Measurements from ENCODE around the gene TRDMT1.
A peak's percentile ranks its signal among the peaks of the same experiment; 100 is the strongest.

The TRDMT1 gene

GRCh38 chr10:17212802-17213221 lies 11.3 kb upstream of the TRDMT1 start:
- Mint-ChIP-seq H3K9me3 (no peaks in the 10 kb centered on the region), H3K4me1 (peaks cover 42% of the 10 kb centered on the region), H3K27me3 (ENCODE audit: low read depth) (no peaks in the 10 kb centered on the region), H3K36me3 (ENCODE audit: low read depth) (no peaks in the 10 kb centered on the region), H3K27ac (peak overlapping the region; percentile 41 to 97 (median 91)), H3K4me3 (peak overlapping the region in 2 of 3 experiments; percentile 17 to 57)
- no peak for TF ChIP-seq CTCF (IDR thresholded peaks at IDR 0.05; ENCODE audit: unreplicated experiment in 3 of 3)

- Mint-ChIP-seq H3K36me3 (ENCODE audit: low read depth) (no peaks in the 10 kb centered on the region), H3K4me3 (no peak overlapping the region), H3K9me3 (no peaks in the 10 kb centered on the region), H3K27ac (peak overlapping the region; percentile 46 to 79 (median 79)), H3K27me3 (ENCODE audit: low read depth) (no peaks in the 10 kb centered on the region), H3K4me1 (peaks cover 36% of the 10 kb centered on the region)
- no peak for TF ChIP-seq CTCF (IDR thresholded peaks at IDR 0.05; ENCODE audit: unreplicated experiment in 3 of 3)
Measured at GRCh38 chr10:17210361-17210760, 8.9 kb upstream of the TRDMT1 start.

GRCh38 chr10:17209881-17210280 lies 8.4 kb upstream of the TRDMT1 start:
- no peaks in the 10 kb centered on the region for H3K27me3 Mint-ChIP-seq (ENCODE audit: low read depth)

GRCh38 chr10:17209302-17209701 lies 7.8 kb upstream of the TRDMT1 start:
- Mint-ChIP-seq H3K4me3 (no peak overlapping the region), H3K27me3 (ENCODE audit: low read depth) (no peaks in the 10 kb centered on the region), H3K4me1 (peaks cover 36% of the 10 kb centered on the region), H3K36me3 (ENCODE audit: low read depth) (no peaks in the 10 kb centered on the region), H3K27ac (peak overlapping the region in 2 of 3 experiments; percentile 35 to 70), H3K9me3 (no peaks in the 10 kb centered on the region)
- TF ChIP-seq CTCF (IDR thresholded peaks at IDR 0.05; ENCODE audit: unreplicated experiment in 3 of 3) = no peak

More at GRCh38 chr10:17209881-17210280, 8.4 kb upstream of the TRDMT1 start:
- H3K4me3 Mint-ChIP-seq = no peak overlapping the region
- H3K36me3 Mint-ChIP-seq (ENCODE audit: low read depth) = no peaks in the 10 kb centered on the region
- peaks cover 36% of the 10 kb centered on the region for H3K4me1 Mint-ChIP-seq
- no peaks in the 10 kb centered on the region for H3K9me3 Mint-ChIP-seq
- no peak overlapping the region for H3K27ac Mint-ChIP-seq
- no peak for TF ChIP-seq CTCF (IDR thresholded peaks at IDR 0.05; ENCODE audit: unreplicated experiment in 3 of 3)

- TF ChIP-seq CTCF (IDR thresholded peaks at IDR 0.05; ENCODE audit: unreplicated experiment in 3 of 3) = no peak
- Mint-ChIP-seq H3K36me3 (ENCODE audit: low read depth) (no peaks in the 10 kb centered on the region), H3K27ac (no peak overlapping the region), H3K9me3 (no peaks in the 10 kb centered on the region), H3K4me3 (no peak overlapping the region), H3K4me1 (peaks cover 35% of the 10 kb centered on the region), H3K27me3 (ENCODE audit: low read depth) (no peaks in the 10 kb centered on the region)
Measured at GRCh38 chr10:17208476-17208875, 7.0 kb upstream of the TRDMT1 start.

GRCh38 chr10:17206210-17206709 lies 4.8 kb upstream of the TRDMT1 start:
- peak overlapping the region in 2 of 3 experiments; percentile 4 to 10 for H3K27ac Mint-ChIP-seq
- no peak for TF ChIP-seq CTCF (IDR thresholded peaks at IDR 0.05; ENCODE audit: unreplicated experiment in 3 of 3)
- H3K9me3 Mint-ChIP-seq = no peaks in the 10 kb centered on the region
- no peak overlapping the region for H3K4me3 Mint-ChIP-seq
- peaks cover 46% of the 10 kb centered on the region for H3K4me1 Mint-ChIP-seq
- no peaks in the 10 kb centered on the region for H3K27me3 Mint-ChIP-seq (ENCODE audit: low read depth)
- H3K36me3 Mint-ChIP-seq (ENCODE audit: low read depth) = no peaks in the 10 kb centered on the region
